ENCODE data around the gene HNRNPH1. TPM values are rescaled to one million over a fixed set of nuclear protein-coding genes. Genes with fewer than 3 reads are reported as not detected.

HNRNPH1 gene
- total RNA-seq, 1 experiment from 2014 or later, result 723 TPM

- Histone ChIP-seq H3K9me2 (ENCODE audit: insufficient read depth) (no peaks in the 10 kb centered on the region), H3K9me3 (ENCODE audit: insufficient read depth, low read depth) (no peaks in the 10 kb centered on the region), H3K79me2 (ENCODE audit: low read depth) (peaks cover 10% of the 10 kb centered on the region; the same call in 1 of the 2 replicates), H3F3A (ENCODE audit: insufficient read depth, low read depth) (peaks cover 82% of the 10 kb centered on the region), H3K27ac (no peak overlapping the region), H3K4me2 (no peak overlapping the region), H3K36me3 (ENCODE audit: low read depth) (peaks cover 40% of the 10 kb centered on the region), H3K4me1 (replicated peaks; ENCODE audit: insufficient read depth) (no peaks in the 10 kb centered on the region), H3K27me3 (ENCODE audit: insufficient read depth, low read depth) (no peaks in the 10 kb centered on the region), H4K20me1 (ENCODE audit: insufficient read depth) (peaks cover 63% of the 10 kb centered on the region), H2AFZ (no peak overlapping the region), H3K4me3 (no peak overlapping the region)
- DNase-seq, result no peak
- POLR2A ChIA-PET (ENCODE audit: unreplicated experiment), result no interaction called here
- CTCF ChIA-PET, result no interaction called here
- intact Hi-C loops (cut with micrococcal nuclease; ENCODE audit: unreplicated experiment), result no loop called here
- no TSS peak for BruUV-seq (replicated peaks)
- no peak for TF ChIP-seq CTCF (conservative IDR thresholded peaks at IDR 0.05)
- no peak for TF ChIP-seq EZH2 (IDR thresholded peaks at IDR 0.05; ENCODE audit: low read depth)
Observed at GRCh38 chr5:179609834-179610108, 13.7 kb downstream of the HNRNPH1 start.

DNA sequence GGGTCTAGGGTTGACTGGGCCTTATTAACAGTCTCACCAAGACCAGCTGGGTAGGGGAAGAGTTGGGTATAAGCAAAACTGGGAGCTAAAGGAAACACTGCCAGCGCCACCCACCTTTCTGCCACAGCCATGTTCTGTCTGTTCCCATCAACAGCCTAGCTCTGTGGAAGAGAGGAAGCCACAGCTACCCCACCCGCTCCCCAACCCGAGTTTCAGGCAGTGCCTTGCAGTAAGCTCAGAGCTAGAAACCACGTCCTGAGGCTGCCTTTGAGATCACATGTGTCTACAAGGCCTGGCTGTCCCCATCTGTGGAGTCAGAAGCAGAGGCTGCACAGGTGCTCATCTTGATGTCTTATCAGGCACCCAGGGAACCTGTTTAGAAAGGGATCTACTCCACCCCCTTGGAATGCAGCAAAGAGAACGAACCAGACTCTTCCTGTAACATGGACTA lies 15.3 kb downstream of the HNRNPH1 start:
- no TSS peak for BruUV-seq (replicated peaks)
- POLR2A ChIA-PET (ENCODE audit: unreplicated experiment), result interaction anchor here (0.6 kb wide), 1 partner anchor 89 kb away, joined by 3 read pairs; no protein-coding TSS in a partner anchor
- Histone ChIP-seq H3F3A (ENCODE audit: insufficient read depth, low read depth) (peaks cover 66% of the 10 kb centered on the region), H3K9me2 (ENCODE audit: insufficient read depth) (no peaks in the 10 kb centered on the region), H3K36me3 (ENCODE audit: low read depth) (peaks cover 25% of the 10 kb centered on the region), H3K4me3 (no peak overlapping the region), H4K20me1 (ENCODE audit: insufficient read depth) (peaks cover 47% of the 10 kb centered on the region), H3K27me3 (ENCODE audit: insufficient read depth, low read depth) (no peaks in the 10 kb centered on the region), H2AFZ (no peak overlapping the region), H3K27ac (no peak overlapping the region), H3K79me2 (ENCODE audit: low read depth) (no peaks in the 10 kb centered on the region), H3K9me3 (ENCODE audit: insufficient read depth, low read depth) (no peaks in the 10 kb centered on the region), H3K4me1 (replicated peaks; ENCODE audit: insufficient read depth) (no peaks in the 10 kb centered on the region), H3K4me2 (no peak overlapping the region)
- CTCF ChIA-PET, result no interaction called here
- intact Hi-C loops (cut with micrococcal nuclease; ENCODE audit: unreplicated experiment), result no loop called here
- TF ChIP-seq CTCF (conservative IDR thresholded peaks at IDR 0.05) (no peak), EZH2 (IDR thresholded peaks at IDR 0.05; ENCODE audit: low read depth) (no peak)
- no peak for DNase-seq

- H3K27ac ChIP-seq, result no peak overlapping the region
- peaks cover 43% of the 10 kb centered on the region for H4K20me1 ChIP-seq (ENCODE audit: insufficient read depth)
- ChIA-PET POLR2A (ENCODE audit: unreplicated experiment) (interaction anchor here (0.5 to 0.6 kb wide), 4 partner anchors 22 to 252 kb away, joined by 3 to 6 read pairs (median 3); no protein-coding TSS in a partner anchor), CTCF (interaction anchor here (0.5 kb wide), 1 partner anchor 212 kb away, joined by 6 read pairs; no protein-coding TSS in a partner anchor)
- H3F3A ChIP-seq (ENCODE audit: insufficient read depth, low read depth), result peaks cover 58% of the 10 kb centered on the region
- peaks cover 22% of the 10 kb centered on the region for H3K36me3 ChIP-seq (ENCODE audit: low read depth)
- no peaks in the 10 kb centered on the region for H3K4me1 ChIP-seq (replicated peaks; ENCODE audit: insufficient read depth)
- intact Hi-C loops (cut with micrococcal nuclease; ENCODE audit: unreplicated experiment), result no loop called here
- H3K4me2 ChIP-seq, result no peak overlapping the region
- TF ChIP-seq EZH2 (IDR thresholded peaks at IDR 0.05; ENCODE audit: low read depth), result no peak
- TF ChIP-seq CTCF (conservative IDR thresholded peaks at IDR 0.05), result no peak
- BruUV-seq (replicated peaks), result no TSS peak
- H3K9me2 ChIP-seq (ENCODE audit: insufficient read depth), result no peaks in the 10 kb centered on the region
- H2AFZ ChIP-seq, result no peak overlapping the region
- H3K4me3 ChIP-seq, result no peak overlapping the region
- DNase-seq, result no peak
- no peaks in the 10 kb centered on the region for H3K27me3 ChIP-seq (ENCODE audit: insufficient read depth, low read depth)
- H3K79me2 ChIP-seq (ENCODE audit: low read depth), result no peaks in the 10 kb centered on the region
- no peaks in the 10 kb centered on the region for H3K9me3 ChIP-seq (ENCODE audit: insufficient read depth, low read depth)
Observed at GRCh38 chr5:179607160-179607931, 16.1 kb downstream of the HNRNPH1 start.
